HepG2 (cell line): ENCODE measurements around the gene VASN. TPM values are rescaled to one million over a fixed set of nuclear protein-coding genes. Genes with fewer than 3 reads are reported as not detected.

Experiments
- AGO2 ChIP-seq: fragments of 200-400 bp; formaldehyde crosslinking; optimal IDR thresholded peaks from 2 replicates; pipeline ENCODE3; 2017; ENCODE audit warnings: mild to moderate bottlenecking, low read depth, low read length, moderate library complexity
- ASH2L ChIP-seq: fragments of 300-600, 200-600 bp; sonication (generic); IDR thresholded peaks from 2 replicates; pipeline ENCODE4 v1.7.0; 2017; ENCODE audit warnings: low read depth, mild to moderate bottlenecking, moderate library complexity, mixed read lengths, low read length; ENCODE audit not compliant: insufficient read length
- ATM ChIP-seq: fragments of 450-650 bp; IDR thresholded peaks from 2 replicates; pipeline ENCODE4 v1.7.1; 2017; ENCODE audit warnings: mild to moderate bottlenecking, borderline replicate concordance
- DDIT3 ChIP-seq: sonication (generic); formaldehyde crosslinking; IDR thresholded peaks from 2 replicates; pipeline ENCODE4 v1.4.0; 2020; ENCODE audit warnings: mild to moderate bottlenecking, missing genetic modification reagents
- GABPB1 ChIP-seq: IDR thresholded peaks from 2 replicates; pipeline ENCODE4 v1.6.1; 2016; ENCODE audit warnings: mild to moderate bottlenecking, missing genetic modification reagents, moderate library complexity, missing compliant biosample characterization
- MXD4 ChIP-seq: IDR thresholded peaks from 2 replicates; pipeline ENCODE4 v1.6.1; 2016; ENCODE audit warnings: mild to moderate bottlenecking, missing biosample characterization, missing genetic modification reagents
- NR3C1 ChIP-seq: sonication (generic); formaldehyde crosslinking; IDR thresholded peaks from 2 replicates; pipeline ENCODE4 v1.4.0; 2020; ENCODE audit warnings: missing genetic modification reagents
- PHF21A ChIP-seq: sonication (generic); formaldehyde crosslinking; IDR thresholded peaks from 2 replicates; pipeline ENCODE4 v1.5.0; 2020; ENCODE audit warnings: mild to moderate bottlenecking, missing genetic modification reagents
- SIN3B ChIP-seq: fragments of 150-350 bp; IDR thresholded peaks from 2 replicates; pipeline ENCODE4 v1.6.1; 2014; ENCODE audit warnings: low read length
- STAT6 ChIP-seq: sonication (generic); formaldehyde crosslinking; IDR thresholded peaks from 2 replicates; pipeline ENCODE4 v1.4.0; 2020; ENCODE audit warnings: missing genetic modification reagents, mild to moderate bottlenecking, borderline replicate concordance
- ZFAT ChIP-seq: sonication (generic); formaldehyde crosslinking; conservative IDR thresholded peaks from 2 replicates; pipeline ENCODE4 v1.8.1; 2023; ENCODE audit warnings: missing genetic modification reagents, inconsistent platforms
- ZNF143 ChIP-seq: sonication (generic); formaldehyde crosslinking; IDR thresholded peaks from 2 replicates; pipeline ENCODE4 v1.4.0; 2020; ENCODE audit warnings: missing genetic modification reagents
- ZNF230 ChIP-seq: sonication (generic); formaldehyde crosslinking; IDR thresholded peaks from 2 replicates; pipeline ENCODE4 v1.4.0; 2020; ENCODE audit warnings: mild to moderate bottlenecking, missing genetic modification reagents
- ZNF260 ChIP-seq: sonication (generic); formaldehyde crosslinking; IDR thresholded peaks from 2 replicates; pipeline ENCODE4 v1.4.0; 2020; ENCODE audit warnings: missing genetic modification reagents, low read depth, mild to moderate bottlenecking, borderline replicate concordance
- ZNF484 ChIP-seq: sonication (generic); formaldehyde crosslinking; IDR thresholded peaks from 2 replicates; pipeline ENCODE4 v1.5.1; 2020; ENCODE audit warnings: mild to moderate bottlenecking, low read depth, missing genetic modification reagents, borderline replicate concordance
- ZNF563 ChIP-seq: sonication (generic); formaldehyde crosslinking; IDR thresholded peaks from 2 replicates; pipeline ENCODE4 v1.8.0; 2022; ENCODE audit warnings: mild to moderate bottlenecking, moderate library complexity, missing genetic modification reagents
- ZNF589 ChIP-seq: sonication (generic); formaldehyde crosslinking; conservative IDR thresholded peaks from 2 replicates; pipeline ENCODE4 v1.8.0; 2022; ENCODE audit warnings: mild to moderate bottlenecking, moderate library complexity, missing genetic modification reagents
- ZNF75D ChIP-seq: sonication (generic); formaldehyde crosslinking; IDR thresholded peaks from 2 replicates; pipeline ENCODE4 v1.8.1; 2023; ENCODE audit warnings: missing genetic modification reagents, mild to moderate bottlenecking, borderline replicate concordance
- ZNF878 ChIP-seq: sonication (generic); formaldehyde crosslinking; IDR thresholded peaks from 2 replicates; pipeline ENCODE4 v1.8.1; 2023; ENCODE audit warnings: mild to moderate bottlenecking, missing genetic modification reagents, moderate library complexity
- polyA plus RNA-seq, 8 experiments: library from polyadenylated mRNA; depleted of rRNA in 3 of 8; stranded (reverse) in 7 of 8; unstranded in 1 of 8; fragments of >200 nt; fragmentation: Illumina TruSeq in 4 of 8; extraction: Trizol in 4 of 8; gene quantifications; 2 replicates each; pipeline versions ENCODE4 v1.2.1 to v1.2.3, GENCODE V29; 2011 to 2016; ENCODE audit warnings: low read depth in 4 of 8, missing spikeins in 1 of 8, mixed read lengths in 1 of 8; ENCODE audit not compliant: insufficient read depth in 1 of 8
- total RNA-seq, 5 experiments: library from RNA; depleted of rRNA; stranded (reverse); fragments of >200 nt; fragmentation: Illumina TruSeq; extraction: Trizol; gene quantifications; 2 replicates each; pipeline ENCODE4 v1.2.3, GENCODE V29; 2016; ENCODE audit warnings: low read depth in 1 of 5
- TF ChIP-seq, protein P1 (sequence below): sonication (generic); formaldehyde crosslinking; IDR thresholded peaks from 2 replicates; pipeline ENCODE4 v1.5.0; 2020; ENCODE audit warnings: missing genetic modification reagents, mild to moderate bottlenecking, borderline replicate concordance
- TF ChIP-seq, protein P2 (sequence below): sonication (generic); formaldehyde crosslinking; IDR thresholded peaks from 2 replicates; pipeline ENCODE4 v1.5.1; 2020; ENCODE audit warnings: mild to moderate bottlenecking, missing genetic modification reagents, moderate library complexity

The VASN gene
- total and polyA plus RNA-seq, 2 of the 13 experiments (the other 11 are each of a cell fraction or from before 2014, with no cell fraction given), result 8.4 to 18.2 TPM

- TF ChIP-seq DDIT3 (CRISPR knock-in tag), result no peak
- TF ChIP-seq, protein P1, sequence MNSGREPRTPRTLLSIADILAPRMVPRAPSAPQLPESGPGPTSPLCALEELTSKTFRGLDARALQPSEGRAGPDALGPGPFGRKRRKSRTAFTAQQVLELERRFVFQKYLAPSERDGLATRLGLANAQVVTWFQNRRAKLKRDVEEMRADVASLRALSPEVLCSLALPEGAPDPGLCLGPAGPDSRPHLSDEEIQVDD (CRISPR knock-in tag), result peak; percentile 73; the same call in 1 of the 2 replicates
- 0 out of 2 replicates have a peak, but pooled peaks have one; percentile 23 for TF ChIP-seq ZNF563 (CRISPR knock-in tag)
- TF ChIP-seq ZNF589 (CRISPR knock-in tag), result 0 out of 2 replicates have a peak, but pooled peaks have one; percentile 31
- TF ChIP-seq ASH2L, result peak; percentile 81
- TF ChIP-seq ZNF143 (CRISPR knock-in tag), result no peak
- TF ChIP-seq SIN3B, result 0 out of 2 replicates have a peak, but pooled peaks have one; percentile 22
- TF ChIP-seq GABPB1, result peak; percentile 82
- TF ChIP-seq ZNF260, result no peak
- TF ChIP-seq ZNF75D (CRISPR knock-in tag), result no peak
- TF ChIP-seq STAT6 (CRISPR knock-in tag), result no peak
- TF ChIP-seq ATM, result no peak
- TF ChIP-seq, protein P2, sequence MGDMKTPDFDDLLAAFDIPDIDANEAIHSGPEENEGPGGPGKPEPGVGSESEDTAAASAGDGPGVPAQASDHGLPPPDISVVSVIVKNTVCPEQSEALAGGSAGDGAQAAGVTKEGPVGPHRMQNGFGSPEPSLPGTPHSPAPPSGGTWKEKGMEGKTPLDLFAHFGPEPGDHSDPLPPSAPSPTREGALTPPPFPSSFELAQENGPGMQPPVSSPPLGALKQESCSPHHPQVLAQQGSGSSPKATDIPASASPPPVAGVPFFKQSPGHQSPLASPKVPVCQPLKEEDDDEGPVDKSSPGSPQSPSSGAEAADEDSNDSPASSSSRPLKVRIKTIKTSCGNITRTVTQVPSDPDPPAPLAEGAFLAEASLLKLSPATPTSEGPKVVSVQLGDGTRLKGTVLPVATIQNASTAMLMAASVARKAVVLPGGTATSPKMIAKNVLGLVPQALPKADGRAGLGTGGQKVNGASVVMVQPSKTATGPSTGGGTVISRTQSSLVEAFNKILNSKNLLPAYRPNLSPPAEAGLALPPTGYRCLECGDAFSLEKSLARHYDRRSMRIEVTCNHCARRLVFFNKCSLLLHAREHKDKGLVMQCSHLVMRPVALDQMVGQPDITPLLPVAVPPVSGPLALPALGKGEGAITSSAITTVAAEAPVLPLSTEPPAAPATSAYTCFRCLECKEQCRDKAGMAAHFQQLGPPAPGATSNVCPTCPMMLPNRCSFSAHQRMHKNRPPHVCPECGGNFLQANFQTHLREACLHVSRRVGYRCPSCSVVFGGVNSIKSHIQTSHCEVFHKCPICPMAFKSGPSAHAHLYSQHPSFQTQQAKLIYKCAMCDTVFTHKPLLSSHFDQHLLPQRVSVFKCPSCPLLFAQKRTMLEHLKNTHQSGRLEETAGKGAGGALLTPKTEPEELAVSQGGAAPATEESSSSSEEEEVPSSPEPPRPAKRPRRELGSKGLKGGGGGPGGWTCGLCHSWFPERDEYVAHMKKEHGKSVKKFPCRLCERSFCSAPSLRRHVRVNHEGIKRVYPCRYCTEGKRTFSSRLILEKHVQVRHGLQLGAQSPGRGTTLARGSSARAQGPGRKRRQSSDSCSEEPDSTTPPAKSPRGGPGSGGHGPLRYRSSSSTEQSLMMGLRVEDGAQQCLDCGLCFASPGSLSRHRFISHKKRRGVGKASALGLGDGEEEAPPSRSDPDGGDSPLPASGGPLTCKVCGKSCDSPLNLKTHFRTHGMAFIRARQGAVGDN (CRISPR knock-in tag), result peak; percentile 71
- no peak for TF ChIP-seq ZNF484
- peak; percentile 70 for TF ChIP-seq MXD4 (CRISPR knock-in tag)
- TF ChIP-seq ZNF878 (CRISPR knock-in tag), result 0 out of 2 replicates have a peak, but pooled peaks have one; percentile 52
- TF ChIP-seq NR3C1 (CRISPR knock-in tag), result no peak
- TF ChIP-seq AGO2, result peak; percentile 81
- no peak for TF ChIP-seq ZFAT (CRISPR knock-in tag)
- peak; percentile 27; the same call in 1 of the 2 replicates for TF ChIP-seq PHF21A (CRISPR knock-in tag)
- no peak for TF ChIP-seq ZNF230 (CRISPR knock-in tag)
These were observed 20.6 kb upstream of the VASN start, which contains the start of gene PAM16 (continued) for GRCh38 chr16:4350787-4351659.
